ENCODE results near the gene PIK3CD. TPM values are rescaled to one million over a fixed set of nuclear protein-coding genes. Genes with fewer than 3 reads are reported as not detected.

The PIK3CD gene
- total RNA-seq, 1 experiment from 2014 or later: 2.6 TPM

- no peak overlapping the region for H3K4me3 Mint-ChIP-seq (ENCODE audit: low read depth, unreplicated experiment)
- no peak for DNase-seq
- intact Hi-C loops (cut with micrococcal nuclease; ENCODE audit: unreplicated experiment): no loop called here
- H3K36me3 Mint-ChIP-seq (ENCODE audit: insufficient read depth, unreplicated experiment): peaks cover 5% of the 10 kb centered on the region
- CTCF ChIA-PET: no interaction called here
- no peak for TF ChIP-seq CTCF (IDR thresholded peaks at IDR 0.05; ENCODE audit: unreplicated experiment)
- H3K27ac Mint-ChIP-seq (ENCODE audit: unreplicated experiment): no peak overlapping the region
- BruUV-seq (replicated peaks): no TSS peak
- H3K4me1 Mint-ChIP-seq (ENCODE audit: low read depth, unreplicated experiment): no peaks in the 10 kb centered on the region
- no peaks in the 10 kb centered on the region for H3K9me3 Mint-ChIP-seq (ENCODE audit: low read depth, unreplicated experiment)
- no peaks in the 10 kb centered on the region for H3K27me3 Mint-ChIP-seq (ENCODE audit: unreplicated experiment)
These were observed 39.8 kb upstream of the PIK3CD start for GRCh38 chr1:9611716-9612115.

DNA sequence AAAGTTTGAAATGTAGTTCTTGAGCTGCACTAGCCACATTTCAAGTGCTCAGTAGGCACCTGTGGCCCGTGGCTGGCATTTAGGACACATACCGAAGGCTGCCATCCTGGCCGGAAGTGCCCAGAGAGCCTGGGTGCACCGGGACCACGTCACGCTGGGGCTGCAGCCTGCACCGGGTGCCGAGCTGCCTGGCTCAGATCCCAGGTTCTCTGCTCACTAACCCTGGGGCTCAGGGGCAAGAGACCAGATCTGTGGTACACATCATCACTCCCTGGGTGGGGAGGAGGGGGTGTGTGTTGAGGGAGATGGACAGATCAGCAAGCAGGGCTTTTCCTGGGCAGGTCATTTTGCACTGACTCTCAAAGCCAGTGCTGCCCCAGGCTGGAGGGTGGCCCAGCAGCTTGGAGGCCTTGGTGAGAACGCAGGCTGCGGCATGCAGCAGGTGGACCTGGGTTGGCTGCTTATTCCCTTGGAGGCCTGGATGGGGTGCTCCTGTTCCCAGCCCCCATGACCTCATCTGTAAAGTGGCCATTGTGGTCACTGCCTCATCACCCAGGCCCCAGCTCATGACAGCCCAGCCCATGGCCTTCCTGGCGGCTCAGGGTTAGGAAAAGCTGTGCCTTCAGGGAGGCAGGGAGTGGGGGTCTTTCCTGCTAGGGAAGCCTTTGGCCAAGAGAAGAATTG, 39.2 kb upstream of the PIK3CD start:
- Mint-ChIP-seq H3K4me3 (ENCODE audit: low read depth, unreplicated experiment) (no peak overlapping the region), H3K4me1 (ENCODE audit: low read depth, unreplicated experiment) (no peaks in the 10 kb centered on the region), H3K27ac (ENCODE audit: unreplicated experiment) (no peak overlapping the region), H3K36me3 (ENCODE audit: insufficient read depth, unreplicated experiment) (peaks cover 5% of the 10 kb centered on the region), H3K27me3 (ENCODE audit: unreplicated experiment) (no peaks in the 10 kb centered on the region), H3K9me3 (ENCODE audit: low read depth, unreplicated experiment) (no peaks in the 10 kb centered on the region)
- TF ChIP-seq CTCF (IDR thresholded peaks at IDR 0.05; ENCODE audit: unreplicated experiment): no peak
- BruUV-seq (replicated peaks): no TSS peak
- CTCF ChIA-PET: no interaction called here
- DNase-seq: no peak
- intact Hi-C loops (cut with micrococcal nuclease; ENCODE audit: unreplicated experiment): no loop called here

DNA sequence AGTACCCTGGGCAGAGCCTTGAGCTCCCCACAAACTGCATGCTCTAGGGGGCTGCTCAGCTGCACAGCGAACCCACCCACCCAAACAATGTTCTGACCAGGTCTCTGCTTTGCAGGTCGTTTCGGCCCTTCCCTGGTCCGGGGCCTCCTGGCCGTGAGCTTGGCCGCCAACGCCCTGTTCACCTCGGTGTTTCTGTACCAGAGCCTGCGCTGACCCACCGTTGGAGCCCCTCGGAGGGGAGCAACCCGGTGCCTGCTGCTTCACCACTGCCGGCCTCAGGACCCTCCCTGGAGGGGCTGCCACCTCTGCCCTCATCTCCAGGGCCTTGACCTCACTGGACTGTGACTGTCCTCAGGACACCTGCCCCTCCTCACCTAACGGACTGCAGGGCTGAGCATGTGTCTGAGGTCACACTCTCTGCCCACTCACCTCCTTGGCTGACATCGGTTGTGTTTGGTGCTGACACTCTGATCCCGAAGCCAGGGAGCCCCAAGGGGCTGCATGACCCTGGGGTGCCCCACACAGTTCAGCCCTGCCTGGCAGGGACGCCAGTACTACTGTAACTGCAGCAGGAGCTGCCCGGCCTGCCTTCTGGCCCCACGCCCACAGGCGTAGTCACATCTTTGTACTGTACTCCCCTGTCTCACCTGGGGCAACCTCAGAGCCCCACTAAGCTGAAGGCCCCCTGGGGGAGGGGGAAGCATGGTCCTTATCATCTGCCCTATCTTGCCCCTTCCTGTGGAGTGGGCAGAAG, 38.5 kb upstream of the PIK3CD start:
- no peak for TF ChIP-seq CTCF (IDR thresholded peaks at IDR 0.05; ENCODE audit: unreplicated experiment)

DNA sequence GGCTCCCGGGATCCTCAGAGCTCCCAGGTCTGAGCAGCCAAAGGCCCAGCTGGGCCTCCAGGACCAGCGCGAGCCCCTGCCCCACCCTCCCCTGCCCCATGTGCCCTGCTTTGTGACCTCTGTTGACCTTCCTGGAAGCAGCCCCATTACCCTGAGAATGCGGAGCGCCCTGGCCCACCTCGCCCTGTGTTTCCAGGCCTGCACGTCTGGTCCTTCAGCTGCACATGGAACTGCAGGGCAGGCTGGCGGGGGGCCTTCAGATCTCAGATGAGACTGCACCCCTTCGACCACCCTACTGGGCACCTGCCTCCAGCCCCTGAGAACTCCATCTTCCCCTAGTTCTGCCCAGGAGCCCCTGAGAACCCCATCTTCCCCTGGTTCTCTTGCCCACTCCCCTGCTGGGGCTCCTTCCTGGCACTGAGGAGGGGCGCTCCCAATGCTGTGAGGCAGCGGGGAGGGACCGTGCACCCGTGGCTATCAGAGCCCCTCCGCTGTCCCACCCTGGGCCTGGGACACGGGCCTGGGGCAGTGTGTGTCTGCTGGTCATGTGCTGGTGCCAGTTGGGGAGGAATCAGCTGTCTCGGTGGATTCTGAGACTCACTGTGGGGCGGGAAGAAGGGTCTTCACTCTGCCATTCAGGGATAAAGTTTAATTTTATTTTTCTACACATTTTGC, 37.8 kb upstream of the PIK3CD start:
- H3K4me3 Mint-ChIP-seq (ENCODE audit: low read depth, unreplicated experiment): no peak overlapping the region
- H3K27ac Mint-ChIP-seq (ENCODE audit: unreplicated experiment): no peak overlapping the region
- intact Hi-C loops (cut with micrococcal nuclease; ENCODE audit: unreplicated experiment): no loop called here
- CTCF ChIA-PET: no interaction called here
- H3K9me3 Mint-ChIP-seq (ENCODE audit: low read depth, unreplicated experiment): no peaks in the 10 kb centered on the region
- H3K27me3 Mint-ChIP-seq (ENCODE audit: unreplicated experiment): peaks cover 5% of the 10 kb centered on the region
- H3K4me1 Mint-ChIP-seq (ENCODE audit: low read depth, unreplicated experiment): no peaks in the 10 kb centered on the region
- no peak for DNase-seq
- BruUV-seq (replicated peaks): no TSS peak
- no peak for TF ChIP-seq CTCF (IDR thresholded peaks at IDR 0.05; ENCODE audit: unreplicated experiment)
- H3K36me3 Mint-ChIP-seq (ENCODE audit: insufficient read depth, unreplicated experiment): peaks cover 5% of the 10 kb centered on the region

More for the DNA sequence above, 38.5 kb upstream of the PIK3CD start:
- no peak for DNase-seq
- no peaks in the 10 kb centered on the region for H3K9me3 Mint-ChIP-seq (ENCODE audit: low read depth, unreplicated experiment)
- CTCF ChIA-PET: no interaction called here
- intact Hi-C loops (cut with micrococcal nuclease; ENCODE audit: unreplicated experiment): no loop called here
- H3K27me3 Mint-ChIP-seq (ENCODE audit: unreplicated experiment): no peaks in the 10 kb centered on the region
- no TSS peak for BruUV-seq (replicated peaks)
- no peak overlapping the region for H3K4me3 Mint-ChIP-seq (ENCODE audit: low read depth, unreplicated experiment)
- H3K36me3 Mint-ChIP-seq (ENCODE audit: insufficient read depth, unreplicated experiment): peaks cover 5% of the 10 kb centered on the region
- no peaks in the 10 kb centered on the region for H3K4me1 Mint-ChIP-seq (ENCODE audit: low read depth, unreplicated experiment)
- H3K27ac Mint-ChIP-seq (ENCODE audit: unreplicated experiment): no peak overlapping the region
